Hepatocyte (in vitro differentiated cells): Measurements from ENCODE around the gene WNT1. TPM values are rescaled to one million over a fixed set of nuclear protein-coding genes. Genes with fewer than 3 reads are reported as not detected.

Experiments
- DNase-seq: peaks from one replicate; pipeline ENCODE4 v3.0.0-alpha.2; 2016; ENCODE audit warnings: low spot score
- H2AFZ ChIP-seq: fragments of 200-600 bp; sonication (generic); 2 replicates; pipeline ENCODE4 v1.6.0; 2016; ENCODE audit warnings: antibody characterized with exemption, mild to moderate bottlenecking
- H3K27ac ChIP-seq: fragments of 200-600 bp; sonication (generic); 2 replicates; pipeline ENCODE4 v1.5.1; 2016; ENCODE audit warnings: mild to moderate bottlenecking
- H3K27me3 ChIP-seq: fragments of 200-600 bp; sonication (generic); 2 replicates; pipeline ENCODE4 v1.6.1; 2016
- H3K36me3 ChIP-seq: fragments of 200-600 bp; sonication (generic); replicated peaks from 2 replicates; pipeline ENCODE4 v1.5.1; 2016; ENCODE audit warnings: low read depth; ENCODE audit not compliant: insufficient read depth
- H3K4me1 ChIP-seq: fragments of 200-600 bp; sonication (generic); 2 replicates; pipeline ENCODE4 v1.5.1; 2016; ENCODE audit warnings: mild to moderate bottlenecking, moderate library complexity; ENCODE audit not compliant: insufficient read depth
- H3K4me2 ChIP-seq: fragments of 200-600 bp; sonication (generic); 2 replicates; pipeline ENCODE4 v1.6.0; 2016
- H3K4me3 ChIP-seq: fragments of 200-600 bp; sonication (generic); 2 replicates; pipeline ENCODE4 v1.5.1; 2016; ENCODE audit warnings: mild to moderate bottlenecking
- H3K79me2 ChIP-seq: fragments of 200-600 bp; sonication (generic); 2 replicates; pipeline ENCODE4 v1.6.0; 2017; ENCODE audit warnings: mild to moderate bottlenecking
- H3K9me2 ChIP-seq: fragments of 200-600 bp; sonication (generic); replicated peaks from 2 replicates; pipeline ENCODE4 v1.6.0; 2017; ENCODE audit warnings: mild to moderate bottlenecking; ENCODE audit not compliant: insufficient read depth
- H3K9me3 ChIP-seq: fragments of 200-600 bp; sonication (generic); 2 replicates; pipeline ENCODE4 v1.5.1; 2016; ENCODE audit warnings: low read depth, mild to moderate bottlenecking
- H4K20me1 ChIP-seq: fragments of 200-600 bp; sonication (generic); 2 replicates; pipeline ENCODE4 v1.6.0; 2016; ENCODE audit warnings: mild to moderate bottlenecking; ENCODE audit not compliant: insufficient read depth, poor library complexity, severe bottlenecking
- EZH2 ChIP-seq: fragments of 200-600 bp; sonication (generic); IDR thresholded peaks from 2 replicates; pipeline ENCODE4 v1.6.1; 2016; ENCODE audit warnings: antibody characterized with exemption, mild to moderate bottlenecking, borderline replicate concordance
- EZH2phosphoT487 ChIP-seq: fragments of 200-600 bp; sonication (generic); IDR thresholded peaks from one replicate; pipeline ENCODE4 v1.6.1; 2018; ENCODE audit warnings: antibody characterized with exemption, mild to moderate bottlenecking, low read depth, moderate library complexity; ENCODE audit not compliant: unreplicated experiment, severe bottlenecking
- WGBS: methylation state at CpG from one replicate; pipeline ENCODE4 v1.1.6; 2016; ENCODE audit warnings: low lambda C conversion rate; ENCODE audit errors: missing lambda C conversion rate; 5-methylcytosine and 5-hydroxymethylcytosine counted together
- polyA plus RNA-seq: library from polyadenylated mRNA; unstranded; fragments of >200 nt; fragmentation: Nextera tagmentation; extraction: Ambion mirVana; gene quantifications from 2 replicates; pipeline ENCODE4 v1.2.1, GENCODE V29; 2016
- total RNA-seq: library from RNA; depleted of rRNA; stranded (reverse); fragments of >200 nt; gene quantifications from 2 replicates; pipeline ENCODE4 v1.2.3, GENCODE V29; 2014
- TF ChIP-seq, protein P1 (sequence below): fragments of 200-600 bp; sonication (generic); IDR thresholded peaks from 2 replicates; pipeline ENCODE4 v1.5.1; 2016; ENCODE audit warnings: antibody characterized with exemption, mild to moderate bottlenecking; ENCODE audit not compliant: poor library complexity

Gene WNT1
- total and polyA plus RNA-seq, 2 experiments from 2014 or later = not detected

- Histone ChIP-seq H2AFZ (no peak overlapping the region), H3K36me3 (no peaks in the 10 kb centered on the region), H3K79me2 (no peaks in the 10 kb centered on the region), H3K27me3 (peaks cover 81% of the 10 kb centered on the region), H3K9me2 (no peaks in the 10 kb centered on the region), H3K4me2 (no peak overlapping the region), H3K9me3 (no peaks in the 10 kb centered on the region), H4K20me1 (no peaks in the 10 kb centered on the region), H3K4me1 (peaks cover 24% of the 10 kb centered on the region), H3K4me3 (no peak overlapping the region), H3K27ac (no peak overlapping the region)
- WGBS = 40% methylated on average over 21 of the region's 23 CpGs
- TF ChIP-seq EZH2phosphoT487 (no peak), EZH2 (peak; percentile 48)
- TF ChIP-seq, protein P1, sequence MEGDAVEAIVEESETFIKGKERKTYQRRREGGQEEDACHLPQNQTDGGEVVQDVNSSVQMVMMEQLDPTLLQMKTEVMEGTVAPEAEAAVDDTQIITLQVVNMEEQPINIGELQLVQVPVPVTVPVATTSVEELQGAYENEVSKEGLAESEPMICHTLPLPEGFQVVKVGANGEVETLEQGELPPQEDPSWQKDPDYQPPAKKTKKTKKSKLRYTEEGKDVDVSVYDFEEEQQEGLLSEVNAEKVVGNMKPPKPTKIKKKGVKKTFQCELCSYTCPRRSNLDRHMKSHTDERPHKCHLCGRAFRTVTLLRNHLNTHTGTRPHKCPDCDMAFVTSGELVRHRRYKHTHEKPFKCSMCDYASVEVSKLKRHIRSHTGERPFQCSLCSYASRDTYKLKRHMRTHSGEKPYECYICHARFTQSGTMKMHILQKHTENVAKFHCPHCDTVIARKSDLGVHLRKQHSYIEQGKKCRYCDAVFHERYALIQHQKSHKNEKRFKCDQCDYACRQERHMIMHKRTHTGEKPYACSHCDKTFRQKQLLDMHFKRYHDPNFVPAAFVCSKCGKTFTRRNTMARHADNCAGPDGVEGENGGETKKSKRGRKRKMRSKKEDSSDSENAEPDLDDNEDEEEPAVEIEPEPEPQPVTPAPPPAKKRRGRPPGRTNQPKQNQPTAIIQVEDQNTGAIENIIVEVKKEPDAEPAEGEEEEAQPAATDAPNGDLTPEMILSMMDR = no peak
- no peak for DNase-seq
These were observed 5.7 kb upstream of the WNT1 start for GRCh38 chr12:48972213-48972951.

- Histone ChIP-seq H2AFZ (no peak overlapping the region), H3K79me2 (no peaks in the 10 kb centered on the region), H3K4me1 (peaks cover 28% of the 10 kb centered on the region), H3K9me3 (no peaks in the 10 kb centered on the region), H3K4me2 (no peak overlapping the region), H4K20me1 (no peaks in the 10 kb centered on the region), H3K36me3 (no peaks in the 10 kb centered on the region), H3K27ac (no peak overlapping the region), H3K27me3 (peaks cover 87% of the 10 kb centered on the region), H3K9me2 (no peaks in the 10 kb centered on the region), H3K4me3 (no peak overlapping the region)
- TF ChIP-seq, protein P1 = no peak
- 38% methylated on average over 3 of the region's 3 CpGs for WGBS
- no peak for DNase-seq
These were observed 5.1 kb upstream of the WNT1 start for GRCh38 chr12:48972952-48973483.

- Histone ChIP-seq H3K4me2 (no peak overlapping the region), H3K9me2 (no peaks in the 10 kb centered on the region), H3K27ac (no peak overlapping the region), H3K4me1 (peaks cover 33% of the 10 kb centered on the region), H3K79me2 (no peaks in the 10 kb centered on the region), H3K36me3 (no peaks in the 10 kb centered on the region), H3K27me3 (peaks cover 92% of the 10 kb centered on the region), H3K4me3 (no peak overlapping the region), H4K20me1 (no peaks in the 10 kb centered on the region), H3K9me3 (no peaks in the 10 kb centered on the region), H2AFZ (no peak overlapping the region)
- no peak for DNase-seq
- TF ChIP-seq, protein P1 = no peak
- TF ChIP-seq EZH2phosphoT487 = no peak
- TF ChIP-seq EZH2 = no peak
- 37% methylated on average over 9 of the region's 12 CpGs for WGBS
These were observed 4.6 kb upstream of the WNT1 start for GRCh38 chr12:48973531-48973930.
